Neural progenitor cell (in vitro differentiated cells): ENCODE measurements around the gene SUPT3H.

Experiments
- EZH2 ChIP-seq: fragments of 200-600 bp; sonication (generic); IDR thresholded peaks from 2 replicates; pipeline ENCODE4 v1.6.1; 2017; ENCODE audit warnings: antibody characterized with exemption, mild to moderate bottlenecking, moderate library complexity
- TF ChIP-seq, protein P1 (sequence below): fragments of 200-600 bp; sonication (generic); IDR thresholded peaks from 2 replicates; pipeline ENCODE4 v1.5.1; 2017; ENCODE audit warnings: antibody characterized with exemption, mild to moderate bottlenecking

- TF ChIP-seq EZH2 = no peak
- TF ChIP-seq, protein P1, sequence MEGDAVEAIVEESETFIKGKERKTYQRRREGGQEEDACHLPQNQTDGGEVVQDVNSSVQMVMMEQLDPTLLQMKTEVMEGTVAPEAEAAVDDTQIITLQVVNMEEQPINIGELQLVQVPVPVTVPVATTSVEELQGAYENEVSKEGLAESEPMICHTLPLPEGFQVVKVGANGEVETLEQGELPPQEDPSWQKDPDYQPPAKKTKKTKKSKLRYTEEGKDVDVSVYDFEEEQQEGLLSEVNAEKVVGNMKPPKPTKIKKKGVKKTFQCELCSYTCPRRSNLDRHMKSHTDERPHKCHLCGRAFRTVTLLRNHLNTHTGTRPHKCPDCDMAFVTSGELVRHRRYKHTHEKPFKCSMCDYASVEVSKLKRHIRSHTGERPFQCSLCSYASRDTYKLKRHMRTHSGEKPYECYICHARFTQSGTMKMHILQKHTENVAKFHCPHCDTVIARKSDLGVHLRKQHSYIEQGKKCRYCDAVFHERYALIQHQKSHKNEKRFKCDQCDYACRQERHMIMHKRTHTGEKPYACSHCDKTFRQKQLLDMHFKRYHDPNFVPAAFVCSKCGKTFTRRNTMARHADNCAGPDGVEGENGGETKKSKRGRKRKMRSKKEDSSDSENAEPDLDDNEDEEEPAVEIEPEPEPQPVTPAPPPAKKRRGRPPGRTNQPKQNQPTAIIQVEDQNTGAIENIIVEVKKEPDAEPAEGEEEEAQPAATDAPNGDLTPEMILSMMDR = no peak
Observed at GRCh38 chr6:45084257-45084656, 293.5 kb downstream of the SUPT3H start.
